A673 (cell line): ENCODE results near the gene MAML3. TPM values are rescaled to one million over a fixed set of nuclear protein-coding genes. Genes with fewer than 3 reads are reported as not detected.

Source experiments
- BruUV-seq: library from RNA; stranded (reverse); fragments of 400-500 nt; replicated peaks from 2 replicates; lab custom pipeline; 2021; lab: Mats Ljungman, UMichigan
- CTCF ChIA-PET: fragments of 300-600 bp; sonication (Branson Sonifier 250); formaldehyde crosslinking; loops from one replicate; lab custom pipeline; 2022; ENCODE audit warnings: antibody characterized with exemption; lab: Charles Lee
- POLR2A ChIA-PET: fragments of 300-600 bp; sonication (Branson Sonifier 250); formaldehyde crosslinking; loops from one replicate; lab custom pipeline; 2022; ENCODE audit warnings: antibody characterized with exemption; ENCODE audit not compliant: low non-redundant PET; lab: Charles Lee
- DNase-seq: peaks from one replicate; pipeline ENCODE4 v3.0.0-alpha.2; 2015; ENCODE audit warnings: low spot score
- H3K27ac ChIP-seq: fragments of 200-600 bp; sonication (generic); 2 replicates; pipeline ENCODE4 v1.5.1; 2016; ENCODE audit warnings: mixed run types, low read depth, mild to moderate bottlenecking, mixed read lengths, antibody characterized with exemption, low read length; ENCODE audit not compliant: poor library complexity, severe bottlenecking
- H3K27me3 ChIP-seq: fragments of 200-600 bp; sonication (generic); replicated peaks from 2 replicates; pipeline ENCODE4 v1.6.1; 2017; ENCODE audit warnings: mixed run types, low read depth, mild to moderate bottlenecking, mixed read lengths, antibody characterized with exemption, low read length; ENCODE audit not compliant: insufficient read depth, poor library complexity
- H3K36me3 ChIP-seq: fragments of 200-600 bp; sonication (generic); 2 replicates; pipeline ENCODE4 v1.6.1; 2016; ENCODE audit warnings: mixed run types, mild to moderate bottlenecking, mixed read lengths, antibody characterized with exemption, low read length; ENCODE audit not compliant: insufficient read depth, poor library complexity, severe bottlenecking
- H3K4me1 ChIP-seq: fragments of 200-600 bp; sonication (generic); 2 replicates; pipeline ENCODE4 v1.6.1; 2017; ENCODE audit warnings: mixed run types, mild to moderate bottlenecking, mixed read lengths, antibody characterized with exemption, low read length; ENCODE audit not compliant: insufficient read depth, poor library complexity, severe bottlenecking
- H3K4me3 ChIP-seq: fragments of 200-600 bp; sonication (generic); 2 replicates; pipeline ENCODE4 v1.5.1; 2016; ENCODE audit warnings: low read depth, mixed run types, mild to moderate bottlenecking, mixed read lengths, low read length; ENCODE audit not compliant: poor library complexity, severe bottlenecking
- H3K9me3 ChIP-seq: fragments of 200-600 bp; sonication (generic); 2 replicates; pipeline ENCODE4 v1.6.1; 2016; ENCODE audit warnings: mixed run types, low read depth, mild to moderate bottlenecking, mixed read lengths, antibody characterized with exemption, low read length; ENCODE audit not compliant: poor library complexity, severe bottlenecking
- CTCF ChIP-seq: fragments of 300-800, 200-600 bp; sonication (generic); conservative IDR thresholded peaks from 2 replicates; pipeline ENCODE4 v1.5.1; 2017; ENCODE audit warnings: low read depth, mild to moderate bottlenecking, antibody characterized with exemption, low read length, moderate library complexity, mixed read lengths
- EZH2 ChIP-seq: fragments of 200-600 bp; sonication (generic); IDR thresholded peaks from 2 replicates; pipeline ENCODE4 v1.6.1; 2017; ENCODE audit warnings: borderline replicate concordance, low read depth, mild to moderate bottlenecking, mixed read lengths, antibody characterized with exemption, low read length; ENCODE audit not compliant: poor library complexity, severe bottlenecking
- intact Hi-C: fragments of 100-400 bp; cut with micrococcal nuclease; formaldehyde crosslinking; loops from one replicate; pipeline ENCODE4 v1.10.0; 2022; ENCODE audit not compliant: unreplicated experiment
- total RNA-seq: library from RNA; stranded (reverse); gene quantifications from 2 replicates; pipeline ENCODE4 v1.2.3, GENCODE V29; 2021

Gene MAML3
- total RNA-seq, 1 experiment from 2014 or later, result 3.7 TPM

GRCh38 chr4:139745111-139745639, 408.8 kb downstream of the MAML3 start:
- DNase-seq, result no peak
- ChIA-PET CTCF (no interaction called here), POLR2A (no interaction called here)
- H3K36me3 ChIP-seq, result no peaks in the 10 kb centered on the region
- H3K27me3 ChIP-seq, result no peaks in the 10 kb centered on the region
- peaks cover 4% of the 10 kb centered on the region for H3K4me1 ChIP-seq
- intact Hi-C loops, result no loop called here
- H3K9me3 ChIP-seq, result no peaks in the 10 kb centered on the region
- no TSS peak for BruUV-seq
- no peak overlapping the region for H3K4me3 ChIP-seq
- no peak for TF ChIP-seq CTCF
- no peak for TF ChIP-seq EZH2
- H3K27ac ChIP-seq, result no peak overlapping the region

GRCh38 chr4:139744232-139744631, 409.8 kb downstream of the MAML3 start:
- TF ChIP-seq EZH2 (no peak), CTCF (no peak)
- Histone ChIP-seq H3K36me3 (no peaks in the 10 kb centered on the region), H3K4me1 (peaks cover 4% of the 10 kb centered on the region), H3K27me3 (no peaks in the 10 kb centered on the region), H3K27ac (no peak overlapping the region), H3K4me3 (no peak overlapping the region), H3K9me3 (no peaks in the 10 kb centered on the region)
- POLR2A ChIA-PET, result no interaction called here
- intact Hi-C loops, result no loop called here
- no peak for DNase-seq
- CTCF ChIA-PET, result no interaction called here
- BruUV-seq, result no TSS peak

- H3K4me1 ChIP-seq, result peaks cover 4% of the 10 kb centered on the region
- POLR2A ChIA-PET, result no interaction called here
- TF ChIP-seq CTCF (no peak), EZH2 (no peak)
- DNase-seq, result no peak
- no peak overlapping the region for H3K27ac ChIP-seq
- H3K9me3 ChIP-seq, result no peaks in the 10 kb centered on the region
- BruUV-seq, result no TSS peak
- H3K4me3 ChIP-seq, result no peak overlapping the region
- no peaks in the 10 kb centered on the region for H3K27me3 ChIP-seq
- no peaks in the 10 kb centered on the region for H3K36me3 ChIP-seq
- intact Hi-C loops, result no loop called here
- CTCF ChIA-PET, result no interaction called here
Observed at GRCh38 chr4:139743027-139743426, 411.0 kb downstream of the MAML3 start.
